Natural killer cell (primary cell): ENCODE results near the gene OSBPL1A. TPM values are rescaled to one million over a fixed set of nuclear protein-coding genes. Genes with fewer than 3 reads are reported as not detected.

Experiments
- ATAC-seq, 3 donors: fragments of 150-1000 bp in 2 of 3; fragments of 200-7000 bp in 1 of 3; cut with Tn5 transposase; 1 replicate in 1 of 3; 2 replicates in 2 of 3; pipeline ENCODE4 v1.10.0; 2021; ENCODE audit warnings: mild to moderate bottlenecking in 2 of 3, moderate library complexity in 2 of 3
- DNase-seq, 2 donors: peaks; one replicate each; pipeline versions ENCODE4 v3.0.0 to v3.0.0-alpha.2; 2013 to 2021; ENCODE audit warnings: mixed read lengths in 1 of 2
- H3K27ac ChIP-seq: one replicate; pipeline ENCODE4 v1.5.1; 2013; ENCODE audit warnings: mild to moderate bottlenecking, low read length
- H3K27me3 ChIP-seq: one replicate; pipeline ENCODE4 v1.6.1; 2013; ENCODE audit warnings: low read length; ENCODE audit not compliant: control insufficient read depth, insufficient read depth
- H3K36me3 ChIP-seq: one replicate; pipeline ENCODE4 v1.6.1; 2013; ENCODE audit warnings: low read length; ENCODE audit not compliant: control insufficient read depth, insufficient read depth
- H3K4me1 ChIP-seq: one replicate; pipeline ENCODE4 v1.6.1; 2013; ENCODE audit warnings: low read length; ENCODE audit not compliant: control insufficient read depth, insufficient read depth
- H3K4me3 ChIP-seq: one replicate; pipeline ENCODE4 v1.5.1; 2013; ENCODE audit warnings: low read length
- H3K9me3 ChIP-seq: one replicate; pipeline ENCODE4 v1.6.1; 2013; ENCODE audit warnings: low read length; ENCODE audit not compliant: control insufficient read depth, insufficient read depth
- H3K27ac Mint-ChIP-seq, 2 donors: one replicate each; pipeline ENCODE4 v1.8.0; 2022; ENCODE audit warnings: mild to moderate bottlenecking in 2 of 2, mixed read lengths in 2 of 2, moderate library complexity in 1 of 2
- H3K27me3 Mint-ChIP-seq, 2 donors: one replicate each; pipeline ENCODE4 v1.8.0; 2022; ENCODE audit warnings: low read depth in 2 of 2, mixed read lengths in 2 of 2
- H3K36me3 Mint-ChIP-seq: one replicate; pipeline ENCODE4 v1.8.0; 2022; ENCODE audit warnings: mixed read lengths
- H3K4me1 Mint-ChIP-seq, 2 donors: one replicate each; pipeline ENCODE4 v1.8.0; 2022; ENCODE audit warnings: mixed read lengths in 2 of 2
- H3K4me3 Mint-ChIP-seq: one replicate; pipeline ENCODE4 v1.8.0; 2022; ENCODE audit warnings: mild to moderate bottlenecking, moderate library complexity, mixed read lengths
- H3K9me3 Mint-ChIP-seq, 2 donors: one replicate each; pipeline ENCODE4 v1.8.0; 2022; ENCODE audit warnings: mixed read lengths in 2 of 2
- CTCF ChIP-seq: fragments of 200-600 bp; IDR thresholded peaks from one replicate; pipeline ENCODE4 v1.8.0; 2022; ENCODE audit warnings: antibody characterized with exemption
- WGBS: methylation state at CpG from one replicate; pipeline ENCODE4 v1.1.7; 2013; ENCODE audit warnings: missing lambda C conversion rate; ENCODE audit not compliant: insufficient coverage; 5-methylcytosine and 5-hydroxymethylcytosine counted together
- intact Hi-C: fragments of 100-400 bp; cut with micrococcal nuclease; formaldehyde crosslinking; loops from one replicate; pipeline ENCODE4 v1.14.2; 2022
- total RNA-seq, 4 donors: library from RNA; stranded (reverse); fragments of 120-200 nt in 1 of 4; gene quantifications; one replicate each; pipeline versions ENCODE4 v1.2.3 to v1.2.4, GENCODE V29; 2013 to 2022

OSBPL1A gene
- total RNA-seq, 3 donors from 2014 or later (not counting 1 experiment from before 2014, with no cell fraction given), result 1.2 to 32.5 (median 1.5) TPM

DNA sequence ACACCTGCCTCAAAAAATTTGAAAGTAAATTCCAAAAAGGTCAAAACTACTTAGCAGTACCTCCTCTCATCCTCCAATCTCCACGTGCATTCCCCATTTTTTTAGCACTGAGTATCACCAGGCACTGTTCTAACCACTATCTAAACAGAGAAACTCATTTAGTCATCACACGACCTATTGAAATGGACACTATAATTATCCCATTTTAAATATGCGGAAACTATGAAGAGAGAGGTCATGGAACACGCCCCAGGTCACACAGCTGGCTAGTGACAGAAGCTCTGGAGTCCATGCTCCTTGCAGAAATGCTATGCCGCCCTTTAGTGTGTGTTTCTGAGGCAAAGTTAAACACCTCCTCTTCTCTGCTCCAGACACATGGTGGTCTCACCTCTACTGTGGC, 159.2 kb downstream of the OSBPL1A start:
- Mint-ChIP-seq H3K27me3 (peaks cover 10 to 16% of the 10 kb centered on the region in 2 donors), H3K27ac (no peak overlapping the region), H3K9me3 (no peaks in the 10 kb centered on the region), H3K4me1 (no peaks in the 10 kb centered on the region), H3K4me3 (no peak overlapping the region), H3K36me3 (no peaks in the 10 kb centered on the region)
- Histone ChIP-seq H3K27me3 (no peaks in the 10 kb centered on the region), H3K9me3 (no peaks in the 10 kb centered on the region), H3K4me1 (no peaks in the 10 kb centered on the region), H3K36me3 (no peaks in the 10 kb centered on the region), H3K27ac (no peak overlapping the region), H3K4me3 (no peak overlapping the region)
- WGBS, result 56% methylated on average over 5 of the region's 5 CpGs
- intact Hi-C loops, result no loop called here
- no peak for TF ChIP-seq CTCF
- ATAC-seq (no peak), DNase-seq (no peak)

DNA sequence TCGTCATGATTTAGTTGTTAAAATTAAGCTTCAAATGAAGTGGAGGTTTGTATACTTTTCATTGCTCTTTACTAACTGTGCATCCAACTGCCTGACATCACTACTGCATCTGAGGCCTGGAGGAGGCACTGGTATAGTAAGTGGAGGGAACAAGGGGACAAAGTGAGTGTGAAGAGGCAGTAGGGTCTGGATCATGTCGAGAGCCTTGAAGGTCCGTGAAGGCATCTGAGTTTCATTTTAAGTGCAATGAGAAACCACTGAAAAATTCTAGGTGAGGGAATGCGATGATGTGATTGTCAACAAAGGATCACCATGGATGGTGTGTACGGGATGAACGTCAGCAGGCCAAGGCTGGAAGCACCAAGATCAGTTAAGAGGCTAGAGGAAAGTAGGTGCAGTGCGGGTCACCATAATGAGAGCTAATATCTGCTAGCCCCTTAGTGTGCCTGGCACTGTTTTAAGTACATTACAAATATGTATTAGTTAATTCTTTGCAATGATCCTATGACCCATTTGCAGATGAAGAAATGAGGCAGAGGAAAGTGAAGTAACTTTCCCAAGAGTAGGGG, 162.7 kb downstream of the OSBPL1A start:
- WGBS, result 93% methylated on average over 6 of the region's 7 CpGs
- Mint-ChIP-seq H3K27ac (no peak overlapping the region), H3K9me3 (no peaks in the 10 kb centered on the region), H3K27me3 (peaks cover 7 to 8% of the 10 kb centered on the region in 2 donors), H3K36me3 (no peaks in the 10 kb centered on the region), H3K4me1 (no peaks in the 10 kb centered on the region), H3K4me3 (no peak overlapping the region)
- Histone ChIP-seq H3K4me1 (no peaks in the 10 kb centered on the region), H3K27ac (no peak overlapping the region), H3K9me3 (no peaks in the 10 kb centered on the region), H3K36me3 (no peaks in the 10 kb centered on the region), H3K4me3 (no peak overlapping the region), H3K27me3 (no peaks in the 10 kb centered on the region)
- intact Hi-C loops, result no loop called here
- ATAC-seq, result no peak
- TF ChIP-seq CTCF, result no peak
- no peak for DNase-seq

GRCh38 chr18:24234330-24234729, 163.3 kb downstream of the OSBPL1A start:
- no peak for TF ChIP-seq CTCF
- Histone ChIP-seq H3K4me1 (no peaks in the 10 kb centered on the region), H3K4me3 (no peak overlapping the region), H3K27me3 (no peaks in the 10 kb centered on the region), H3K9me3 (no peaks in the 10 kb centered on the region), H3K27ac (no peak overlapping the region), H3K36me3 (no peaks in the 10 kb centered on the region)
- H3K27ac Mint-ChIP-seq, result no peak overlapping the region
- WGBS, result 87% methylated on average over 3 of the region's 5 CpGs
- no peak for ATAC-seq
- no peaks in the 10 kb centered on the region for H3K4me1 Mint-ChIP-seq
- H3K36me3 Mint-ChIP-seq, result no peaks in the 10 kb centered on the region
- H3K27me3 Mint-ChIP-seq, result peaks cover 7 to 8% of the 10 kb centered on the region in 2 donors
- no peaks in the 10 kb centered on the region for H3K9me3 Mint-ChIP-seq
- DNase-seq, result no peak
- intact Hi-C loops, result no loop called here
- no peak overlapping the region for H3K4me3 Mint-ChIP-seq

GRCh38 chr18:24232800-24233199, 164.8 kb downstream of the OSBPL1A start:
- intact Hi-C loops, result no loop called here
- ATAC-seq, result no peak
- H3K4me3 Mint-ChIP-seq, result no peak overlapping the region
- no peak for TF ChIP-seq CTCF
- no peaks in the 10 kb centered on the region for H3K36me3 Mint-ChIP-seq
- 87% methylated on average over 5 of the region's 5 CpGs for WGBS
- H3K4me1 Mint-ChIP-seq, result no peaks in the 10 kb centered on the region
- no peak for DNase-seq
- Histone ChIP-seq H3K4me3 (no peak overlapping the region), H3K9me3 (no peaks in the 10 kb centered on the region), H3K4me1 (no peaks in the 10 kb centered on the region), H3K27ac (no peak overlapping the region), H3K36me3 (no peaks in the 10 kb centered on the region), H3K27me3 (no peaks in the 10 kb centered on the region)
- no peak overlapping the region for H3K27ac Mint-ChIP-seq
- H3K9me3 Mint-ChIP-seq, result no peaks in the 10 kb centered on the region
- peaks cover 6 to 7% of the 10 kb centered on the region in 2 donors for H3K27me3 Mint-ChIP-seq
